Measurements from ENCODE around the gene CADPS2. TPM values are rescaled to one million over a fixed set of nuclear protein-coding genes. Genes with fewer than 3 reads are reported as not detected.

CADPS2 gene
- total RNA-seq, 4 donors from 2014 or later: 2.1 to 3.7 (median 2.8) TPM

- H3K4me1 ChIP-seq: no peaks in the 10 kb centered on the region
- H3K27me3 ChIP-seq: no peaks in the 10 kb centered on the region
- H3K27ac ChIP-seq: no peak overlapping the region
- DNase-seq (no peak), ATAC-seq (no peak)
- no peaks in the 10 kb centered on the region for H3K9me3 ChIP-seq
- intact Hi-C loops (cut with DNase I; ENCODE audit: low total_unique reads) (no loop called here), in situ Hi-C loops (cut with MboI; ENCODE audit: low sequenced_read_pairs in 4 of 4) (no loop called here)
- TF ChIP-seq POLR2A (IDR thresholded peaks at IDR 0.05): no peak
- TF ChIP-seq CTCF (IDR thresholded peaks at IDR 0.05 in 4 of 5, conservative IDR thresholded peaks at IDR 0.05 in 1 of 5): no peak
- H3K36me3 ChIP-seq: no peaks in the 10 kb centered on the region
- no peak overlapping the region for H3K4me3 ChIP-seq
Observed at GRCh38 chr7:122433765-122434164, 452.5 kb downstream of the CADPS2 start.

GRCh38 chr7:122430710-122431109 lies 455.6 kb downstream of the CADPS2 start:
- no peak for ATAC-seq
- in situ Hi-C loops (cut with MboI; ENCODE audit: low sequenced_read_pairs in 4 of 4) (no loop called here), intact Hi-C loops (cut with DNase I; ENCODE audit: low total_unique reads) (no loop called here)

GRCh38 chr7:122429926-122430325 lies 456.3 kb downstream of the CADPS2 start:
- Histone ChIP-seq H3K9me3 (no peaks in the 10 kb centered on the region), H3K36me3 (no peaks in the 10 kb centered on the region), H3K4me3 (no peak overlapping the region), H3K4me1 (no peaks in the 10 kb centered on the region), H3K27me3 (no peaks in the 10 kb centered on the region), H3K27ac (no peak overlapping the region)
- ATAC-seq (no peak), DNase-seq (no peak)
- in situ Hi-C loops (cut with MboI; ENCODE audit: low sequenced_read_pairs in 4 of 4) (no loop called here), intact Hi-C loops (cut with DNase I; ENCODE audit: low total_unique reads) (no loop called here)
- no peak for TF ChIP-seq CTCF (IDR thresholded peaks at IDR 0.05 in 4 of 5, conservative IDR thresholded peaks at IDR 0.05 in 1 of 5)
- TF ChIP-seq POLR2A (IDR thresholded peaks at IDR 0.05): no peak

More at GRCh38 chr7:122430710-122431109, 455.6 kb downstream of the CADPS2 start:
- Histone ChIP-seq H3K27me3 (no peaks in the 10 kb centered on the region), H3K27ac (no peak overlapping the region), H3K4me3 (no peak overlapping the region), H3K36me3 (no peaks in the 10 kb centered on the region), H3K9me3 (no peaks in the 10 kb centered on the region), H3K4me1 (no peaks in the 10 kb centered on the region)
- TF ChIP-seq CTCF (IDR thresholded peaks at IDR 0.05 in 4 of 5, conservative IDR thresholded peaks at IDR 0.05 in 1 of 5) (no peak), POLR2A (IDR thresholded peaks at IDR 0.05) (no peak)
- no peak for DNase-seq

- in situ Hi-C loops (cut with MboI; ENCODE audit: low sequenced_read_pairs in 4 of 4): no loop called here
- DNase-seq: no peak
Observed at GRCh38 chr7:122425731-122426130, 460.5 kb downstream of the CADPS2 start.

More at GRCh38 chr7:122425731-122426130, 460.5 kb downstream of the CADPS2 start:
- no peak for TF ChIP-seq CTCF (IDR thresholded peaks at IDR 0.05 in 4 of 5, conservative IDR thresholded peaks at IDR 0.05 in 1 of 5)
- no peak for TF ChIP-seq POLR2A (IDR thresholded peaks at IDR 0.05)
- intact Hi-C loops (cut with DNase I; ENCODE audit: low total_unique reads): no loop called here
- H3K36me3 ChIP-seq: no peaks in the 10 kb centered on the region
- no peak for ATAC-seq
- H3K4me1 ChIP-seq: no peaks in the 10 kb centered on the region
- no peaks in the 10 kb centered on the region for H3K27me3 ChIP-seq
- no peak overlapping the region for H3K4me3 ChIP-seq
- H3K27ac ChIP-seq: no peak overlapping the region
- H3K9me3 ChIP-seq: no peaks in the 10 kb centered on the region
